Adrenal gland (tissue), 5 donors: ENCODE data around the gene KIFC3.

Experiments used
- CTCF ChIP-seq, 6 experiments: fragments of 450-650 bp in 4 of 6; fragments of 200-600 bp in 2 of 6; sonication (generic) in 1 of 6; IDR thresholded peaks; 1 replicate in 5 of 6; 2 replicates in 1 of 6; pipeline versions ENCODE4 v1.5.1 to v1.8.0; 2016 to 2021; ENCODE audit warnings: antibody characterized with exemption in 6 of 6, mild to moderate bottlenecking in 2 of 6, moderate library complexity in 1 of 6
- POLR2A ChIP-seq, 2 donors: fragments of 450-650 bp; IDR thresholded peaks; one replicate each; pipeline ENCODE4 v1.6.1; 2017; ENCODE audit warnings: antibody characterized with exemption in 2 of 2, mild to moderate bottlenecking in 2 of 2, moderate library complexity in 1 of 2
- donor health status: DM: no; HTN: no; CAD: no.

DNA sequence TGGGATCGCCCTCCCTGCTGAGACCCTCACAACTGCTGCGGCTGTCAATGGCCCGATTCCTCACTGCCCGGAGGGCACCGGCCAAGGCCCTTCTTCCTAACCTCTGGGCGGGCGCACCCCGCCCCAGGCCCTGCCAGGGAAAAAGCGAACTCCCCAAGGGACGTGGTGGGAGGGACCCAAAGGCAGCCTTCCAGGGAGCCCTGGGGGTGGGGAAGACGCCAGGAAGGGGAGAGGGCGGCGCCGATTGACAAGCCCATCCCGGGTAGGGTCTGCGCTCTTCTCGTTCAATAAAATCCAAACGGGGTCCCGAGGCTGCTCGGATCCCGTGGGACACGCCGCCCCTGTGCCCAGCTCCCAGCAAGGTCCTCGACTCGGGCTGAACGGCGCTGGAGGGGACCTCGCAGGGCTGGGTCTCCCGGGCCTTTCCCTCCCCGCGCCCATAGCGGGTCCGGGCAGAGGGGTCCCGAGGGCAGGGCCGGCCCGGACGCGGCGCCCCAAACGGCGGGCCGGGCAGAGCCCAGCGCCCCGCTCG lies 416 bp downstream of the KIFC3 start:
- TF ChIP-seq CTCF (IDR thresholded peaks at IDR 0.05) (no peak), POLR2A (IDR thresholded peaks at IDR 0.05) (no peak)
